Heart left ventricle (tissue), 16 donors: ENCODE data around the gene SEC14L5. TPM values are rescaled to one million over a fixed set of nuclear protein-coding genes. Genes with fewer than 3 reads are reported as not detected.

ENCODE experiments used
- ATAC-seq, 4 donors: fragments of 200-7000 bp; cut with Tn5 transposase; one replicate each; pipeline ENCODE4 v1.9.1; 2020 to 2022; ENCODE audit warnings: moderate library complexity in 4 of 4, mild to moderate bottlenecking in 3 of 4, moderate number of reproducible peaks in 1 of 4
- DNase-seq, 5 donors: peaks; one replicate each; pipeline ENCODE4 v3.0.0-alpha.2; 2020
- H3K27ac ChIP-seq, 12 donors: fragments of 200-600 bp; sonication (generic) in 4 of 12; one replicate each; pipeline versions ENCODE4 v1.5.0 to v1.8.0; 2016 to 2022; ENCODE audit warnings: mild to moderate bottlenecking in 2 of 12
- H3K27me3 ChIP-seq, 9 donors: fragments of 200-600 bp; sonication (generic) in 2 of 9; one replicate each; pipeline versions ENCODE4 v1.5.1 to v1.8.0; 2016 to 2022; ENCODE audit warnings: mild to moderate bottlenecking in 3 of 9
- H3K36me3 ChIP-seq, 9 donors: fragments of 200-600 bp; sonication (generic) in 2 of 9; one replicate each; pipeline versions ENCODE4 v1.5.0 to v1.8.0; 2018 to 2022; ENCODE audit warnings: mild to moderate bottlenecking in 2 of 9
- H3K4me1 ChIP-seq, 12 donors: fragments of 200-600 bp; sonication (generic) in 4 of 12; one replicate each; pipeline versions ENCODE4 v1.5.0 to v1.8.0; 2016 to 2022; ENCODE audit warnings: mild to moderate bottlenecking in 3 of 12
- H3K4me3 ChIP-seq, 12 donors: fragments of 200-600 bp; sonication (generic) in 4 of 12; one replicate each; pipeline versions ENCODE4 v1.5.0 to v1.8.0; 2017 to 2022; ENCODE audit warnings: mild to moderate bottlenecking in 9 of 12, moderate library complexity in 4 of 12
- H3K9me3 ChIP-seq, 12 donors: fragments of 200-600 bp; sonication (generic) in 4 of 12; one replicate each; pipeline versions ENCODE4 v1.5.0 to v1.8.0; 2016 to 2022; ENCODE audit warnings: mild to moderate bottlenecking in 1 of 12
- POLR2A ChIP-seq, 2 donors: fragments of 450-650 bp; IDR thresholded peaks; one replicate each; pipeline ENCODE4 v1.6.1; 2017; ENCODE audit warnings: antibody characterized with exemption in 2 of 2, mild to moderate bottlenecking in 2 of 2, moderate library complexity in 2 of 2
- WGBS, 4 donors: extraction: QIAGEN DNeasy Blood & Tissue Kit in 2 of 4; methylation state at CpG; one replicate each; pipeline versions ENCODE4 v1.1.5 to v1.1.7; 2013 to 2018; 5-methylcytosine and 5-hydroxymethylcytosine counted together
- intact Hi-C, 10 donors: fragments of 100-400 bp; cut with DNase I; formaldehyde crosslinking; loops; one replicate each; pipeline versions ENCODE4 v1.11.1 to v1.14.2; 2022
- polyA plus RNA-seq, 2 donors: library from polyadenylated mRNA; stranded (reverse); fragments of 200-250 nt; gene quantifications; one replicate each; pipeline ENCODE4 v1.2.3, GENCODE V29; 2013
- total RNA-seq, 9 donors: library from RNA; depleted of rRNA in 2 of 9; stranded (reverse); fragments of >200 nt in 2 of 9; fragmentation: NEBNext Ultra II Directional in 3 of 9; extraction: Animal tissue kit (Norgen Biotek cat#: 25700) in 3 of 9; gene quantifications; one replicate each; pipeline versions ENCODE4 v1.1.0 to v1.2.4, GENCODE V29; 2016 to 2023
- TF ChIP-seq, protein P1 (sequence below), 12 donors: fragments of 200-600 bp; sonication (generic) in 4 of 12; IDR thresholded peaks; one replicate each; pipeline versions ENCODE4 v1.5.0 to v1.8.0; 2018 to 2022; ENCODE audit warnings: antibody characterized with exemption in 12 of 12, mild to moderate bottlenecking in 5 of 12
- donor health status: ischemic (EF 13 %, LVEDD 7.1; RV severe dilation, severe dysfunction).
- donor health status: healthy with polysubstance abuse.
- donor health status: DM: no; HTN: yes; CAD: no.
- donor health status: DM: no; HTN: no; CAD: no.
- donor health status: ischemic (EF 25% LVEDD 6.9; RV normal size, moderate dysfunction).
- donor health status: ischemic (EF 25% LVEDD 5.7; RV mildly dilated, moderate dysfunction).
- donor health status: healthy.
- donor health status: DM: yes; HTN: yes; CAD: no.
- donor health status: ischemic (EF 35%, LVEDD 5.7; RV mildly dilated, moderate dysfunction).
- donor health status: nonischemic (EF 11% LVEDD 7.7; RV severe dilation, severe dysfunction).
- donor health status: DM: yes; HTN: yes; CAD: no.
- donor health status: PGD.
- donor health status: ischemic (EF 29% LVEDD 5.4; RV normal size, mild dysfunction).
- donor health status: nonischemic (EF 23%, LVEDD 6.1; RV moderate dilation, normal function).

The SEC14L5 gene
- total and polyA plus RNA-seq, 11 donors, result 0.11 to 25.4 (median 5.7) TPM

DNA sequence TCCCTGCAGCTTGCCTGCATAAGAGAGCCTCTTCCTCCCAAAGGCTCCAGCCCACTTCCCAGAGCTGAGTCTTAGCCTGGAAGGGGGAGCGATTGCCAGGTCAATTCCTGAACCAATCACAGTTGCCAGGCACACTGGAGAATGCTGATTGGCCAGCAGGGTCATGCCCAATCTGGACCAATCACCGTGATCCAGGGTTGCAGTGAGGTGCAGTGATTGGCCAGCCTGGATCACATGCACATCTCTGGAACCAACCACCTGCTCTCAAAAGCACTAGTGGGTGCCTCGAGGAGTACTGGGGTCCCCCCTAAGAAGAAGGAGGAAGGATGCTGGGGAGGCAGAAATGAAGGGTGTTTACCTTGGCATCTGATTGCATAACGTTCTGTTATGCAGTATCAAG, 57.2 kb downstream of the SEC14L5 start:
- Histone ChIP-seq H3K4me3 (no peak overlapping the region), H3K27ac (no peak overlapping the region), H3K4me1 (peaks cover 0 to 5% (median 0%) of the 10 kb centered on the region in 12 donors), H3K9me3 (no peaks in the 10 kb centered on the region), H3K36me3 (no peaks in the 10 kb centered on the region), H3K27me3 (no peaks in the 10 kb centered on the region)
- ATAC-seq, result no peak
- WGBS, 4 donors, result 52 to 74% (median 60%) methylated on average over 4 of the region's 4 CpGs
- no peak for DNase-seq
- TF ChIP-seq, protein P1, sequence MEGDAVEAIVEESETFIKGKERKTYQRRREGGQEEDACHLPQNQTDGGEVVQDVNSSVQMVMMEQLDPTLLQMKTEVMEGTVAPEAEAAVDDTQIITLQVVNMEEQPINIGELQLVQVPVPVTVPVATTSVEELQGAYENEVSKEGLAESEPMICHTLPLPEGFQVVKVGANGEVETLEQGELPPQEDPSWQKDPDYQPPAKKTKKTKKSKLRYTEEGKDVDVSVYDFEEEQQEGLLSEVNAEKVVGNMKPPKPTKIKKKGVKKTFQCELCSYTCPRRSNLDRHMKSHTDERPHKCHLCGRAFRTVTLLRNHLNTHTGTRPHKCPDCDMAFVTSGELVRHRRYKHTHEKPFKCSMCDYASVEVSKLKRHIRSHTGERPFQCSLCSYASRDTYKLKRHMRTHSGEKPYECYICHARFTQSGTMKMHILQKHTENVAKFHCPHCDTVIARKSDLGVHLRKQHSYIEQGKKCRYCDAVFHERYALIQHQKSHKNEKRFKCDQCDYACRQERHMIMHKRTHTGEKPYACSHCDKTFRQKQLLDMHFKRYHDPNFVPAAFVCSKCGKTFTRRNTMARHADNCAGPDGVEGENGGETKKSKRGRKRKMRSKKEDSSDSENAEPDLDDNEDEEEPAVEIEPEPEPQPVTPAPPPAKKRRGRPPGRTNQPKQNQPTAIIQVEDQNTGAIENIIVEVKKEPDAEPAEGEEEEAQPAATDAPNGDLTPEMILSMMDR (IDR thresholded peaks at IDR 0.05), result no peak
- TF ChIP-seq POLR2A (IDR thresholded peaks at IDR 0.05), result no peak
- intact Hi-C loops, result no loop called here

- ATAC-seq, result no peak
- Histone ChIP-seq H3K4me3 (no peak overlapping the region), H3K4me1 (peaks cover 0 to 5% (median 0%) of the 10 kb centered on the region in 12 donors), H3K9me3 (no peaks in the 10 kb centered on the region), H3K27me3 (no peaks in the 10 kb centered on the region), H3K27ac (no peak overlapping the region), H3K36me3 (no peaks in the 10 kb centered on the region)
- 85 to 98% (median 88%) methylated on average over 4 of the region's 4 CpGs for WGBS, 4 donors
- TF ChIP-seq, protein P1 (IDR thresholded peaks at IDR 0.05), result no peak
- TF ChIP-seq POLR2A (IDR thresholded peaks at IDR 0.05), result no peak
- DNase-seq, result no peak
- intact Hi-C loops, result no loop called here
Observed at GRCh38 chr16:5015887-5016286, 57.8 kb downstream of the SEC14L5 start.

DNA sequence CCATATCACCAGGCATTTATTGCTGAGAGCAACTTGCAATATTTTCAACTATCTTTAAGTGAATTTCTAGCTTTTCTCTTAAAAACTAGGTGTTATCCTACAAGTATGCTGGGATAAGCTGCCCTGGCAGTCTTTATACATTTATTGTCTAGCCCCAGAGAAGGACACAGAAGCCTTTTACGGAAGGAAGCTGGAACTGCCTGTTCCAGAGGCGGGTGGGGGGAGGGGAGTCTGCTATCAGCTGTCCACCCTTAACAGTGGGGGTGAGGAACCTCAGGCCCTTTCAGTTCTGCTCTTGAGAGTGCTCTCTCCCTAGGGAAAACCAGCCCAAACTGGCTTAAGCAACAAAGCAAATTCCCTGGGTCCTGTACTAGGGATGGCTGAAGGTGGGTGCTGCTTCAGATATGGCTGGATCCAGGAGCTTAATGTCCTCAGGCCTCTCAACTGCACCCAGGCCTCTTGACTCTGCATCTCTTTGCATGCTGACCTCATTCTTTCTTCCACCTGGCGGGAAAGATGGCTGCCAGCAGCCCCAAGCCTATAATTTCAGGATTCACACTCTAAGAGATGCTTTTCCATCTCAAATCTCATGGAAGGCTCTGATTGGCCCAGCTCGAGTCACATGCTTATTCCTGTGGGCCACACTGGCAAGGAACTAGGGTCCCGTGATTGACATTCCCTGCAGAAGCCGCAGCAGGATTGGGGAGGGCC, 59.0 kb downstream of the SEC14L5 start:
- no peaks in the 10 kb centered on the region for H3K27me3 ChIP-seq
- peak in 1 of 4 donors; percentile 6 for ATAC-seq
- DNase-seq, result no peak
- no peak overlapping the region for H3K4me3 ChIP-seq
- TF ChIP-seq, protein P1 (IDR thresholded peaks at IDR 0.05), result no peak
- TF ChIP-seq POLR2A (IDR thresholded peaks at IDR 0.05), result no peak
- no peaks in the 10 kb centered on the region for H3K9me3 ChIP-seq
- H3K27ac ChIP-seq, result no peak overlapping the region
- intact Hi-C loops, result no loop called here
- H3K36me3 ChIP-seq, result no peaks in the 10 kb centered on the region
- peaks cover 0 to 5% (median 0%) of the 10 kb centered on the region in 12 donors for H3K4me1 ChIP-seq
- WGBS, 4 donors, result 63 to 82% (median 70%) methylated on average over 6 of the region's 6 CpGs

DNA sequence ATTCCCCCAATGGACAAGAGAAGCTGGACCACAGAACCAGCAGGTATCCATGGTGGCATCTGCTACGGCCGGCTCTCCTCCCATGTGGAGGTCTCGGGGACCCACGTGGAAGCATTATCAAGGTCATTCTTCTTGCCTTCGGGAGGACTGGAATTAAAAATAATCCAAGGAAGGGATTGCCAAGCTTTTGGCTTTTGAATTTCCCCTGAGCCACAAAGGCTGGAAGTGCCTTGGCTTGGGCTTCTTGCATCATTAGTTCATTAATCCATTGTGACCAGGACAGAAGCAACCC, 59.5 kb downstream of the SEC14L5 start:
- no peak for TF ChIP-seq POLR2A (IDR thresholded peaks at IDR 0.05)
- TF ChIP-seq, protein P1 (IDR thresholded peaks at IDR 0.05), result no peak
- no peaks in the 10 kb centered on the region for H3K27me3 ChIP-seq
- 55 to 83% (median 67%) methylated on average over 4 to 5 of the region's 5 CpGs for WGBS, 4 donors
- H3K9me3 ChIP-seq, result no peaks in the 10 kb centered on the region
- ATAC-seq (no peak), DNase-seq (no peak)
- peaks cover 0 to 5% (median 0%) of the 10 kb centered on the region in 12 donors for H3K4me1 ChIP-seq
- H3K4me3 ChIP-seq, result no peak overlapping the region
- intact Hi-C loops, result no loop called here
- H3K36me3 ChIP-seq, result no peaks in the 10 kb centered on the region
- no peak overlapping the region for H3K27ac ChIP-seq
